Caki2 (cell line): ENCODE measurements around the gene CDKAL1. TPM values are rescaled to one million over a fixed set of nuclear protein-coding genes. Genes with fewer than 3 reads are reported as not detected.

Experiments
- DNase-seq: peaks from one replicate; pipeline ENCODE4 v3.0.0-alpha.2; 2015; ENCODE audit warnings: low read depth
- in situ Hi-C: cut with HindIII; loops from 2 replicates; pipeline ENCODE4 v1.10.0; 2016; ENCODE audit warnings: low sequenced_read_pairs, low pct_unique_long_range_greater_than_20kb, mixed read lengths
- total RNA-seq: library from RNA; depleted of rRNA; stranded (reverse); fragments of >200 nt; shearing (Covaris generic); gene quantifications from 2 replicates; pipeline ENCODE4 v1.2.3, GENCODE V29; 2014; ENCODE audit warnings: low replicate concordance

CDKAL1 gene
- total RNA-seq, 1 experiment from 2014 or later, result 40.9 TPM

DNA sequence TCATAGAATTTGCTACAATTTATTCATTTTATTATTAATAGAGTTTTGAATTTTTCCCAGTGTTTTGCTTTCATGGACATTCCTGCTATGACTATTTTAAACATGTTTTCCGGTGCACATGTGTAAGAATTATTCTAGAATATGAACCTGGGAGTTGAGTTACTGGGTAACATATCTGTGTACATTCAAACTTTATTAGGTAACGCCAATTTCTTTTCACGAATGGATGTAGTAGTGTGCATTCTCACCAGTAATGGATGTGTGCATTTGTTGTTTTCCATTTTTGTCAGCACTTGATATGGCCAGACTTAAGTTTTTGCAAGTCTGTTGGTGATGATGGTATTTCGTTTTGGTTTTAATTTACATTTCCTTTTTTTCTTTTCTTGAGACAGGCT is 118.8 kb downstream of the CDKAL1 start:
- DNase-seq, result no peak
- in situ Hi-C loops, result no loop called here

DNA sequence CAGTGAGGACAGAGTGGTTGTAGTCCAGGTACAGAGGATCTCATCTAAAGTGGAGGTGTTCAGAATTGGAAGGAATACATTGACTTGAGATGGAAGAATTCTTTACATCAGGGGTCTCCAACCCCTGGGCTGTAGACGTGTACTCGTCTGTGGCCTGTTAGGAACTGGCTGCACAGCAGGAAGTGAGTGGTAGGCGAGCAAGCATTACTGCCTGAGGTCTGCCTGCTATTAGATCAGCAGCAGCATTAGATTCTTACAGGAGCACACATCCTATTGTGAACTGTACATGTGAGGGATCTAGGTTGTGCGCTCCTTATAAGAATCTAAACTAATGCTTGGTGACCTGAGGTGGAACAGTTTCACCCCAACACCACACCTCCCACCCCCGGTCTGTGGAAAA is 121.1 kb downstream of the CDKAL1 start:
- in situ Hi-C loops, result no loop called here
- no peak for DNase-seq

DNA sequence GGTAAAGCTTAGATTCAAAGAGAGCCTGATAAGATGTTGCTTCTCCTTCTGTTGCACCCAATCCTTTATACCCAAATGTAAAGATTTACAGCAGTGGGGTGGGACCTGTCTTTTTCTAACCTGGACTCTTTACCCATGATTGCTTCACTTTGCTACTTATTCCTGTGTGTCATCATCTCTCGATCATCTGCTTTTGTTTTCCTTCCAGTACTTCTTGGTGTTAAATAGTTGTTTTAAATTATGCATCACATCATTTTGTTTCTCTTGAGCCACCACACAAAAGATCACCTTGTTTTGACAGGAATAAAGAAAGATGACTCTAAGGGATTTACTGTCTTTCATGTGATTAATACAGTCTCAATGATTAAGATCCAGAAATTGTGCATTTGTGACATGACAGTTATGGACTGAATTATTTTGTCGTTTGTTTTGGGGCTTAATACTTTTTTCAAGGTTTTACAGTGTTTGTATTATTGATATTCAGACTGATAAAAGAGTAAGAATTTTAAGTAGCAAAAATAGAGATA is 123.1 kb downstream of the CDKAL1 start:
- peak; percentile 63 for DNase-seq
- in situ Hi-C loops, result no loop called here

DNA sequence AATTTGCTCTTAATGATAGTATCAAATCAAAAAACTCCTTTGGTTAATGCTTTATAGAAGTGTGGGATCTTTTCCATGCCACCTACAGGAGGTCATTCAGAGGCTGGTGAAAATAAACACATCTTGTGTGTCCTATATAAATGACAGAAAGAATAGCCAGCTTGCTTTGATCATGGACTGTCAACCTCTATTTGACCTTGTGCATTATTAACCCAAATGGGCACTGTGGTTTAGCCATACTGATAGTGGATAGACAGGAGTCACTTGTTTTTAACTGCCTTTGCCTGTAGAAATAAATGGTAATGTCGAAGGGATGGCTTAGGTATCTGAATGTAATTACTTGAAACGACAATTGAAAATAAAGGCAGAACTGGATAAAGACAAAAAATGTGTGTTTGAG is 123.8 kb downstream of the CDKAL1 start:
- in situ Hi-C loops, result no loop called here
- peak; percentile 73 for DNase-seq

DNA sequence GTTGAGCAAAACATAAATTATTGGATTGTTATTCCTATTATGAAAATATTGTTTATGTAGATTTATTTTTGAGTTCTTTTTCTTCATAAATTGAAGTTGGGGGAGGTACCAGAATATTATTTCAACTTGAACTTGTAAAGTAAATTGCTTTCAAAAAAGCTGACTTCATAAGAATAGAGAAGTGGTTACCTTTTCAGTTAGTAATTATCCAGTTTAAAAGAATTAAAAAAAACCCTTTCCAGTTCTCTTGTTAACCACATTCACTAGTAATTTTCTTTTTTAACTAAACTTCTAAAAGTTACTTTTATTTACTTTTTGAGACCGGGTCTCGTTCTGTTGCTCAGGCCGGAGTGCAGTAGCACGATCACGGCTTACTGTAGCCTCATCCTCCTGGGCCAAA is 124.3 kb downstream of the CDKAL1 start:
- no peak for DNase-seq
- in situ Hi-C loops, result no loop called here

DNA sequence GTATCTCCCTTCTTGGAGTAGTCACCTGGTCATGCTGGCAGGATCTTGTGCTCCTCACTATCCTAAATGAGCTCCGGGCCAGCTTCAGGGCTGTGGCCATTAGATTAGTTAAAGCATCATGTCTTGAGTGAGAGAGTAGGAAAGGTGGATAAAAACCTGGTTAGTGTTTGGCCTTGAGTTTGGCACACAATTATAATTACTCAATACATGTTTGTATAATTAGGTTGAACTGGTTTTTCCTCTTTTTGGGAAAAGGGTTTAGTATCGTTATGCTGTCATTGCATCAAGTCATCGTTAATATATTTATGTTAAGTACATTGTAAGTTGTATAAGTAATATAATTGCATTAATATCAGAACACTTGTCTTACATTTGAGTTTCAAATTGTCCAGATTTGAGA is 126.3 kb downstream of the CDKAL1 start:
- DNase-seq, result no peak
- in situ Hi-C loops, result no loop called here

DNA sequence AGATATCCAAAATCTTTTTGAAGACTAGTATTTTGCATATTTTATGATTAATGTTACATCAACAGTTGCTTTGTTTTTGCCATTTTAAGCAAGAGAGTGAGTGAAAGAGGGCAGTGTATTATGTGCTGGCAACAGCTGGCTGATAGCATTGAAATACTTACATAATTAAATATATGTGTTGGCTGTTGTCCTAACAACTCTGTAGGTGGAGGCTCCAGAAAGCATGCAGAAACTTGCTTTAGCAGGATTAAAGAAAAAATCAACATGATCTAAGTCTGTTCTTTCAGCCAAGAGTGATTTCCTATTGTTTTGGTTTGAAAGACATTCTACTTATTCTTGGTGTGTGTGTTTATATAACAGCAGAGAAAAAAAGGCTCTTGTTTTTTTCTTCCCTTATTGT is 127.5 kb downstream of the CDKAL1 start:
- no peak for DNase-seq
- in situ Hi-C loops, result no loop called here

DNA sequence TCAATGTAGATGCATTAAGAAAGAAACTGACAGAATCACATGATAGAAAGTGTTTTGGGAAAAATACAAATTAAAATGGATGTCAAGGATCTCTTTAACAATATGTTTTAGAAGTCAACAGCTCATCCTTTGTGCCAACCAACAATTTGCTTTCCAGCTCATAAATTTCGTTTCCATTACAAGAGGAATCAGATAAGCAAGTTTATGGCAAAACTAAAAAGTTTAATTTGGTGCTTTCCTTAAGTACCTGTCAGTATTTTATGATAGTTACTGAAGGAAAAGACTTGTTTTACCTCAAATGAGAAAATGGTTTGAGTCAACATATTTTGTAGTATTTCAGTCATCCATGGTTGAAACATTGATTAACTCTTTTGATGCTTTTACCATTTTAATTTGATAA is 130.0 kb downstream of the CDKAL1 start:
- no peak for DNase-seq

DNA sequence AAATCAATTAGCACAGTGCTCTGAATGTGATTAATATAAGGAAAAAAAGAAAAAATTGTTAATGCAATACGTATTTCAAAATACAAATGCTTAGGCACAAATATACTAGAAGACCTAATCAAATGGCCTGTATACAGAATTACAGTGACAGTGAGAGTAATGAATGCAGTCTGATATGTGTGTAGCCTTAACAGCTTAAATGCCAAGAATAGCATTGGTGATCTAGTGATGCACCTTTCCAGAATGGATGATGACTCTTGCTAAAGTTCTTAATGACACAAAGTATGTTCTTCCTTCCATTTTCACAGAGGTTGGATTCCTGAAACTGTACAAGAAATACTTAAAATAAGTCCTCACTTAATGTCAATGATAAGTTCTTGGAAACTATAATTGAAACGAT is 131.0 kb downstream of the CDKAL1 start:
- no peak for DNase-seq
- in situ Hi-C loops, result no loop called here

More for the DNA sequence above, 130.0 kb downstream of the CDKAL1 start:
- in situ Hi-C loops, result no loop called here

DNA sequence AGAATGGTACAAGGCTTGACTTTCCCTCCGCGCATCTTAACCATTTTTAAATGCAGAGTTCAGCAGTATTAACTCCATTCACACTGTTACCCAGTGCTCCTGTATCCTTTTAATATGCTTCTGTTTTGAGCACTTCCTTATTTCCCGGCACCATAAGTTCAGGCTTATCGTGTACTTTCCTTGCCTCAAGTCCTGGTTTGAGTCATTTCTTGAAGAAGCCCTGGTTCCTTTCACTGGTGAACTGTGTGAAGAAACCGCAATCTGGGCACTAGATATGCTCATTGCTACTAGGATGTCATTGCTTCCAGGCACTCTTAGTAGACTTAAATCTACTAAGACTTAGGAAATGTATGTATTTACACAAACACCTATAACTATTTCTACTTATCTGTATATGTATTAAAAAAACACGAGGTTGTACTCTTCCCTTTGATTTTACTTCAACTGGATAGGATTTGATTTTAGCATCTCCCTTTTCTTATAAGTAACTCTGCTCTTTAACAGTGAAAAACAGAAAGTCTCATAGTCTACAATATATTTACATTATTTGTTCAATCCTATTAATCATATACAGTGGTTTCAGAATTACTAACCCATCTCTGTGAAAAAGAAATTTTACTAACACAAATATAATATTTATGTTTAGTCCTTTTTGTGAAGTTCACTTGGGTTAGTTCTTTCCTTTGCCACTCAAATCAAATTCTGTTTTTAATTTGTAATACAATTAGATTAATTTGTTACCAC is 135.5 kb downstream of the CDKAL1 start:
- DNase-seq, result no peak
- in situ Hi-C loops, result no loop called here

DNA sequence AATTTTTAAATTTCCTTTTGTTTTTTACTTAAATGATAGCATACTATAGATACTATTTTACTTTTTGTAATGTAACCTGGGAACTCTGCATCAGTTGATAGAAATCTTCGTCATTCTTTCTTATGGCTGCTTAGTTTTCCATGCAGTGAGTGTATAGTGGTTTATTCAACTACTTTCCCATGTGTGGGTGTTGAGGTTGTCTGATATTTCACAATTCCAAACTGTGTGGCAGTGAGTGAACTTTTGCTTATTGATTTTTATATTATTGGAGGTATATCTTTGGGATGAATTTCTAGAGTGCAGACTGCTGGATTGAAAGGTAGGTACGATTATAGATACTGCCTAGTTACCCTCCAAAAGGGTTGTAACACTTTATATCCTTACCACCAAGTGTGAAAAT is 136.5 kb downstream of the CDKAL1 start:
- in situ Hi-C loops, result no loop called here
- no peak for DNase-seq

DNA sequence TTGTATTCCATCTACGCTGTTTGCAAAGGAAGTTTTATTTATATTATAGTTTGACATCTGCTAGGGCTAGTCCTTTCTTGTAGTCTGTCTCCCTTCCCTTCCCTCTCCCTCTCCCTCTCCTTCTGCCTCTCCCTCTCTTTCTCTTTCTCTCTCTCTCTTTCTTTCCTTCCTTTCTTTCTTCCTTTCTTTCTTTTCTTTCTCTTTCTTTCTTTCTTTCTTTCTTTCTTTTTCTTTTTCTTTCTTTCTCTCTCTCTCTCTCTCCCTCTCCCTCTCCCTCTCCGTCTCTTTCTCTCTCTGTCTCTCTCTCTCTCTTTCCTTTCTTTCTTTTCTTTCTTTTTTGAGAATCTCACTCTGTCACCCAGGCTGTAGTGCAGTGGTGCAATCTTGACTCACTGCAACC is 137.8 kb downstream of the CDKAL1 start:
- in situ Hi-C loops, result no loop called here
- DNase-seq, result no peak

DNA sequence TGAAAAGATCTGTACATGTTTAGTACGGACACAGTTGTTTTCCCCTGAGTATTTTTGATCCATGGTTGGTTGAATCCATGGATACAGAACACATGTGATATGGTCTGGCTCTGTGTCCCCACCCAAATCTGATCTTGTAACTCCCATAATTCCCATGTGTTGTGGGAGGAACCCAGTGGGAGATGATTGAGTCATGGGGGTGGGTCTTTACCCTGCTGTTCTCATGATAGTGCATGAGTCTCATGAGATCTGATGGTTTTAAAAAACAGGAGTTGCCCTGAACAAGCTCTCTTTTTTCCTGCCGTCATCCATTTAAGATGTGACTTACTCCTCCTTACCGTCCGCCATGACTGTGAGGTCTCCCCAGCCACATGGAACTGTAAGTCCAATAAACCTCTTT is 139.2 kb downstream of the CDKAL1 start:
- DNase-seq, result no peak
- in situ Hi-C loops, result no loop called here

DNA sequence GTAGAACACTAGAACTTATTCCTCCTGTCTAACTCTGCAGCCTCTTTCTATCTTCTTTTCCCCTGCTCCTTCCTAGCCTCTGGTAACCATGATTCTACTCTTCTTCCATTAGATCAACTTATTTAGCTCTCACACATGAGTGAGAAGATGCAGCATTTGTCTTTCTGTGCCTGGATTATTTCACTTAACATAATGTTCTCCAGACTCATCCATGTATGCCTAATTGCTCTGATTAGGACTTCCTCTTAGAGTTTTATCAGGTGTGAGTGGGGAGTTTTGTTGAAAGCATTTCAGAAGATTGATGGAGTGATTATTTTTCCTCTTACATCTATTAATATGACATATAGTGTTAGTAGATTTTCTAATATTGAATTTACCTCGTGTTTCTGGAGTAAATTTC is 140.4 kb downstream of the CDKAL1 start:
- in situ Hi-C loops, result no loop called here
- DNase-seq, result no peak

DNA sequence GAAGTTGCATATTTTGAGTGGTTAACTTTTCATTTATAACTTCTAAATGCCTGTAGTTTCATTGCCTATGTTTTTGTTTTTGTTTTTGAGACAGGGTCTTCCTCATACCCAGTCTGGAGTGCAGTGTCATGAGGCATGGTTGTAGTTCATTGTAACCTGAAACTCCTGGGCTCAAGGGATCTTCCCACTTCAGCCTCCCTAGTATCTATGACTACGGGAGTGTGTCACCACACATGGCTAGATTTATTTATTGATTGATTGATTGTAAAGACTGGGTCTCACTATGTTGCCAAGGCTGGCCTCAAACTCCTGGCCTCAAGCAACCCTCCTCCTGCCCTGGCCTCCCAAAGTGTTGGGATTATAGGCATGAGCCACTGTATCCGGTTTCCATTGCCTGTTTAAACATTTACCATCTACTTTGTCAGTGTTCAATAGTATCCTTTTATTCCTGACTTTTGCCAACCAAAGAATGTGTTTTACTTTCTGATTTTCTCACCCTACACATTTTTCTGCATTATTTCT is 144.6 kb downstream of the CDKAL1 start:
- no peak for DNase-seq
- in situ Hi-C loops, result no loop called here

DNA sequence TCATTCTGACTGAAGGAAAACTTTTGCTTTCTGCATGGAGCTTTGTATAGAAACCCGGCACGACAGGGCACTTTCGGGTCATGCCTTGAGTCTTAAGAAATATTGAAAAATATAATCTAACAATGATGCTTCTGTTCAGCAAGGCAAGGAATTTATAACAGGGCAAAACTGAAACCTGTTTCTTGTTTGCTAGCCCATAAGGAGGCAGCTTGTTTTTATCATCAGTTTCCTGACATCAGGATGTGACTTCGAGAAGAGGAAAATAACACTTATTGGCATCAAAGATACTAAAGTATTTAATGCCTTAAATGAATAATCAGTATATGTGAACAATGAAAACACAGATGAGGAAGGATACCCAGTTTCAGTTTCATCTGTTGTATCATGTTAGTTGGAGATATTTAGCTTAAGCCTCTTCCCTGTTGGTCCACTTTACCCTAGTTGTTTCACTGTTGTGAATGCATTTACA is 146.5 kb downstream of the CDKAL1 start:
- no peak for DNase-seq
- in situ Hi-C loops, result no loop called here

DNA sequence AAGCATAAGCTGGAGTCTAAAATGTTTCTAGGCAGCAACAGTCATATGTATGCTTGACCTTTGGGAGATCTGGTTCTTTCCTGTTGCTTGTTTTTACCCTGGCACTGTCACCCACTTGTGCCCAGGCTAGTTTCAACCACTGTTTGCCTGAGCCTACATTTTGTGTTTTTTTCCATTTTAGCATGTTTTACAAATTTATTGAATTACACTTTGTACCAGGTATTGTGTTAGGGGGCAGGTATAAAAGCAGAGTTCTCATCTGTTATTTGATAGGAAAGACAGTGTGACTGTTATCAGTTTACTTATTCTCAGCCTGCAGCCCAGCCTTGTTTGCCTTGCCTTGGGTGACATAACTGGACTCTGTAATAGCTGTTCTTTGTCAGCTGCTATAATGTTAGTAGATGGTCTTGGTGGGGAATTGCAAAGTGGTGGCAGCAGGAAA is 147.0 kb downstream of the CDKAL1 start:
- in situ Hi-C loops, result no loop called here
- DNase-seq, result no peak

DNA sequence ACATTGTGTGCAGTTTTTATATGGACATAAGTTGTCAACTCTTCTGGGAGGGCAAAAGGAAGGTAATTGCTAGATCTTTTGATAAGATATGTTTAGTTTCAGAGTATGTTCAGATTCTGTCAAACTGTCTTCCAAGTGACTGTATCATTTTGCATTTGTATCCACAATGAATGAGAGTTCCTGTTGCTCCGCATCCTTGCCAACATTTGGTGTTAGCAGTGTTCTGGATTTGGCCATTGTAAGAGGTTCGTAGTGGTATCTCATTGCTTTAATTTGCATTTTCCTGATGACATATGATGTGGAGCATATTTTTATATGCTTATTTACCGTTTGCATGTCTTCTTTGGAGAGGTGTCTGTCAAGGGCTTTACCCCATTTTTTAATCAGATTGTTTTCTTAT is 150.2 kb downstream of the CDKAL1 start:
- in situ Hi-C loops, result no loop called here

DNA sequence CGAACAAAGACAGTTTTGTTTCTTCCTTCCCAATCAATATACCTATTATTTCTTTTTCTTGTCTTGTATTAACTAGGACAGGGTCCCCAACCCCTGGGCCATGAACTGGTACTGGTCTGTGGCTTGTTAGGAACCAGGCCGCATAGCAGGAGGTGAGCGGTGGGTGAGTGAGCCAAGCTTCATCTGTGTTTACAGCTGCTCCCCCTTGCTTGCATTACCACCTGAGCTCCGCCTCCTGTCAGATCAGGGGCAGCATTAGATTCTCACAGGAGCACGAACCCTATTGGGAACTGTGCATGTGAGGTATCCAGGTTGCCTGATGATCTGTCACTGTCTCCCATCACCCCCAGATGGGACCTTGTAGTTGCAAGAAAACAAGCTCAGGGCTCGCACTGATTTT is 151.9 kb downstream of the CDKAL1 start:
- DNase-seq, result no peak
- in situ Hi-C loops, result no loop called here

More for the DNA sequence above, 150.2 kb downstream of the CDKAL1 start:
- no peak for DNase-seq

DNA sequence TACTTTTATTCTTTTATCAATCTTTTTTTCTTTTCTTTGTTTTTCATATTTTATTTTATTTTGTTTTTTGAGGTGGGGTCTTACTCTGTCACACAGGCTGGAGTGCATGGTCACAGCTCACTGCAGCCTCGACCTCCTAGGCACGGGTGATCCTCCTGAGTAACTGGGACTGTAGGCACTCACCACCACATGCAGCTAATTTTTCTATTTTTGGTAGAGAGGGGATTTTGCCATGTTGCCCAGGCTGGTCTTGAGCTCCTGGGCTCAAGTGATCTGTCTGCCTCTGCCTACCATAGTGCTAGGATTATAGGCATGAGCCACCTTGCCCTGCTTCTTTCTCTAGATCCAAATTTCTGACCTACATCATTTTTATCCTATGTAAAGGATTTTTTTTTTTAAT is 153.2 kb downstream of the CDKAL1 start:
- DNase-seq, result no peak
- in situ Hi-C loops, result no loop called here
